GM18870 (cell line): ENCODE measurements around the gene SLC38A10.
"Not testable (repeated sequence)": the region's sequence is repeated elsewhere in the genome, so short reads cannot be mapped to it uniquely, and the experiment has no call there.

Source experiments
- ATAC-seq: cut with Tn5 transposase; IDR thresholded peaks from one replicate; pipeline ENCODE4 v1.9.1; 2021; ENCODE audit warnings: moderate library complexity; ENCODE audit not compliant: unreplicated experiment

The SLC38A10 gene

DNA sequence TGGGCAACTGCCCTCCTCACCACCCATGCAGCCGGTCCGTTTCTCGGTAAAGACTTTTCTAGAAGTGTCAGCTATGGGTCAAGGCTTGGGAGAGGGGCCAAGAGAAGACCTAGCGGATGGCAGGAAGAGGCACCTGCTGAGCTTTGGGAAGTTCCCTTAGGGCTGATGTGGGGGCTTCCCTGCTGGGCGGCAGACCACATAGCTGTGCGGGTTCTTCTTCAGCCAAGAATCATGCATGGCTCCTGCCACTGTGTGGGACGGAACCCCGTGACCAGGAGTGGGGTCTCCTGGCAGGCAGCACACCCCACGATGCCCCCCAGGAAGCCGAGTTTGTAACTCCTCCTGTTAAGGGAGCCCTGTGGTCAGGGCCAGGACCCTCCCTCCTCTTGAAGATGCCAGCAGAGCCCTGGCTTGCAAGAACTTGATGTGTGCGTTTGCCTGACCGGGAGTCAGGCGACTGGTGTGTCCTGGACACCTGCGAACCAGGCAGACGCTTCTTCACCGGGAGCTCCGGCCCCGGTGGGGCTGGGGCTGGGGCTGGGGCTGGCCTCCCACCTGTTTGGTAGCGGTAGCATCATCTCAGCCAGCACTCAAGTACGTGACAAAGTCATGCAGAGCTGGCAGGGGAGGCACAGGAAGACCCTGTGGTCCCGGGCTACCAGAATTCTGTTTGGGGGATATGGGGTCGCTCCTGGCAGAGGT is 17.7 kb upstream of the SLC38A10 start:
- no peak for ATAC-seq

DNA sequence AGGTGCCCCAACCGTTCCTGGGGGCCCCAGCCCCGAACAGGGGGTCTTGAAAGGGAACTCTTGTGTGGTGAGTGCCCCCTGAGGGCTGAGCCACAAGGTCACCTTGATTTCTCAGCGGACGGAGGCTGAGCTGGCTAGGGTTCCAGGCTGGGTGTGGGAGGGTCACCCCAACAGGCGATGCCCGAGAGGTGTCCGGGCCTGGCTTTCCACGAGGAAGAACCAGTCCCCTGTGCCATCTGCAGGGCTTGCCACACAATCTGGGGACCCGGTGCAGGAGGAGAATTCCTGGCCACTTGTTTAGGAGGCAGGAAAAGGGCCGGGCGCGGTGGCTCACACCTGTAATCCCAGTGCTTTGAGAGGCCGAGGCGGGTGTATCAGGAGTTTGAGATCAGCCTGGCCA is 16.8 kb upstream of the SLC38A10 start:
- ATAC-seq = no peak

DNA sequence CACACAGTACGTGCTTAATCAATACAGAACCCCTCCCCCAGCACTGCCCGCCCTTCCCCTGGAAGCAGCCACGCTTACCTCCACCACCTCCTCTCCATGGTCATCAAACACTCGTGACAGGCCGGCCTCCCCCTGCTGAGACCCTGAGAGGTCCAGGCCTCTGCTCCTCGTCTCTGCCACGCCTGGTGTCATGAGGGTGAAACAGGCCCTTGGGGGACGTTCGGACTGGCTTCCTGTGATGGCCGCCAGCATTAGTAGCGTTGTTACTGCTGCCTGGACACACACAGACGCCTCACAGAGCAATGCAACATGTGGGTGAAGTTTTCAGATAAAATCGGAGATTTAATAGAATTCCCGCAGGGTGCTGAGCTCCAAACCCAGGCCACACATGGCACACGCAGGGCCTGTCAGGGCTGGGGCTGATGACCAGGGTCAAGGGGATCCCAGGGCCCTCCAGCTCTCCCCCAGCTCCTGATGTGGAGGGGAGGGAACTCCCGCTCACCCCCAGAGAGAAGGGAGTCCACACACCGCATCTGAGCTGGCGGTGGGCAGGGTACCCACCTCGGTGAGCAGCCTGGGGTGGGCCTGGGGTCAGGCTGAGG is 15.9 kb upstream of the SLC38A10 start:
- no peak for ATAC-seq

DNA sequence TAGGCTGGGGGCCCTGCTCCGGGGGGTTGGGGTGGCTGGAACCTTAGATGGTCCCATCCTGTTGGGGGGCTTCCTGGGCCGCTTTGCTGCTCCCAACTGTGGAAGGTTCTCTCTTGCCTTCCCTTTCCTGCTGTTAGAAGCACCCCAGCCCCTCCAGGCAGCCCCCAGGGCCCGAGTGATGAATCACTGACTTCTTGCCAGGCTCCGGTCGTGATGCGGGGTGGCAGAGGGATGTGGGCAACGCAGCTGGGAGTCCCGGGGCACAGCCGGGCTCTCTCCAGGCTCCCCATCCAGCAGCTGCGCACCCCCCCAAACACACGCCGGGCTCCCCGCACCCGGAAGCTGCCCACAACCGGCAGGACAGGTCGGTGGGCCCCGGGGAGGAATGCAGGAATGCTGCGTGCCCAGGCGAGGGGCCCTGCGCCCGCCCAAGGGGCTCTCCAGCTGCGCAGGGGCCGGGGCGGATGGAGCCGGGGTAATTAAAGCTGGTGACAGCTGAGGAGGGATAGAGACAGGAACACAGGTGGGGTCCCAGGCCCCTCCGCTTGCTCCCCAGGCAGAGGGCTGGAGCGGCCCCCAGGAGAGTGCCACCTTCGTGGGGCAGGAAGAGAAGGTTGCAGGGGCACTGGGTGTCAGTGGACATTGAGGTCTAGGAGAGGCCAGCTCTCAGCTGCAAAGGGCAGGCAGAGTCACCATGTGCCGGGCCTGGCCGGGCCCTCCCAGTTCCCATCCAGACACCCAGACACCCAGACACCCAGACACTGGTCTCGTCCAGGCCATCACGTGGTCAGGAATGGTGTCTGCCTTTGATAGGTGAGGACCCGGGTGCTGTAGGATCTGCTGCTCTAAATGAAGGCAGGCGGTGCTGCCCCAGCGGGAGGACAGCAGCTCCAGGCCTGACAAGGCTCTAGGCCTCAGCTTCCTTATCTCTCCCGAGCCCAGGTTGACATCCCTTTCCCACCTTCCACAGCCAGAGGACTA is 15.0 kb upstream of the SLC38A10 start:
- ATAC-seq = no peak

DNA sequence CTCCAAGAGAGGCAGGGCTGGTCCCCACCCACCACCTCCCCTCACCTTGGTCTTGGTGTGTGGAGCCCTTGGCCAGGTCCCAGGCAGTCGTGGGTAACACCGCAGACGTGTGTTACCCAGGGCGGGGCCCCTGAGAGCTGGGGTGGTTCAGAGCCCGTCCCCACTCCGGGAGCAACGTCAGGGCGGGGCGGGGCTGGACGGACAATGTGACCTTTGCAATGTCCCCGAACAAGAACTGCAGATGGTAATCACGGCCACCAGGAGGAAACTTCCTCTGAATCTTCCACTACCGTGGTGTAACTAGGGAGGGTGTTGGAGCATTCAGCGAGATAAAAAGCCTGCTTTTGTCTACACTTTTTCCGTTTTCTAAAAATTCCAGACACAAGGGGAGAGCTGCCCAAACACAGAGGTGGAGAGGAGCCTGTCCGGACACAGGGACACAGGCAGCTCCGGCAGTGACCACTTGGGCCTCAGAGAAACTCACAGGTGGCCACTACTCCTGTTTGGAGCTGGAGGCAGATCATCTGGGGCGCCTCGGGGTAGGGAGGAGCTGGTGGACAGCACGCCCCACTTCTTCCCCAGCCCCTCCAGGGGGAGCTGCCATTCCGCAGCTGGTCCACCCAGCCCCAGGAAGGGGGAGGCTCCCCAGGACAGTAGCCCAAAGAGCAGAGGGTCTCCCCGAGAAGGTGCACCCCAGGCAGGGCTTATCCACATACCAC is 14.2 kb upstream of the SLC38A10 start:
- no peak for ATAC-seq

DNA sequence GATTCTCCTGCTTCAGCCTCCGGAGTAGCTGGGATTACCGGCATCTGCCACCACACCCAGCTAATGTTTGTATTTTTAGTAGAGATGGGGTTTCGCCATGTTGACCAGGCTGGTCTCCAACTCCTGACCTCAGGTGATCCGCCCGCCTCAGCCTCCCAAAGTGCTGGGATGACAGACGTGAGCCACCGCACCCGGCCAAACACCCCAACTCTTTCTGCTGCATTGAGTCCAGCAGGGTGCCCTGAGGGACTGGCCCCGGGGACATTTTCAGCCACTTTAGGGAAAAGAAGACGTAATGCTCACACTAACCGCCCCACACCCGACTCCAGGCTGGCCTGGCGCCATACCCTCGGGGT is 13.7 kb upstream of the SLC38A10 start:
- ATAC-seq = not testable (repeated sequence)

DNA sequence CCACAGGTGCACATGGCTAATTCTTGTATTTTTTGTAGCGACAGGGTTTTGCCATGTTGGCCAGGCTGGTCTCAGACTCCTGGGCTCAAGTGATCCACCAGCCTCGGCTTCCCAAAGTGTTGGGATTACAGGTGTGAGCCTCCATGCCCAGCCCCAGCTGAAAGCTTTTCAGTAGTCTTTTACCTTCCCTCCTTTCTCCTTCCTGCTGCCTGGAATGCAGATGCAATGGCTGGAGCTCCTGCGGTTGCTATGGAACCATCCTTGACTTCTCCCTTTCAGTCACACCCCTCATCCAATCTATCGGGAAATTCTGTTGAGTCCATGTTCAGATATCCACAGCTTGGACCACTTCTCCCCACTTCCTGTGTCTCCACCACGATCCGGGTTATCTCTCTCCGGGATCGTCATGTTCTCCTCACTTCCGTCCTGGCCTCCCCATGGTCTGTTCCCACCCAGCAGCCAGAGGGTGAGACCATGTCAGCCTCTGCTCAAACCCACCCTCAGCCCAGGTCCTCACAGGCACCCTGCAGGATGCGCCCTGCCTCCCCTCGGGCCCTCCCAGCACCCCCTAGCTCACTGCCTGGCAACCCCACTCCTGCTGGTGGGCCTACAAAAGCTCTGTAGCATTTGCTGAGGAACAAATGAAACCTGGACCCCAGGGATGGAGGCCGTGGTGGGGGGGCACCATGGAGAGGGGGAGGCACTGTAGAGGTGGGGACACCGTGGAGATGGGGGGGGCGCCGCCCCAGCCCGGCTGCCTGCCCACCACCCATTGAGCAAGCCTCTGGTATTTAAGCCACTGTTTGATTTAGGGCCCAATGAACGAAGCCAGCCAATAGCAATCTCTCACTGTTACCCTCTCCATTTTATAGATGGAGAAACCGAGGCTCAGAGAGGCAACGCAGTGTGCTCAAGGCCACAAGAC is 12.8 kb upstream of the SLC38A10 start:
- no peak for ATAC-seq

DNA sequence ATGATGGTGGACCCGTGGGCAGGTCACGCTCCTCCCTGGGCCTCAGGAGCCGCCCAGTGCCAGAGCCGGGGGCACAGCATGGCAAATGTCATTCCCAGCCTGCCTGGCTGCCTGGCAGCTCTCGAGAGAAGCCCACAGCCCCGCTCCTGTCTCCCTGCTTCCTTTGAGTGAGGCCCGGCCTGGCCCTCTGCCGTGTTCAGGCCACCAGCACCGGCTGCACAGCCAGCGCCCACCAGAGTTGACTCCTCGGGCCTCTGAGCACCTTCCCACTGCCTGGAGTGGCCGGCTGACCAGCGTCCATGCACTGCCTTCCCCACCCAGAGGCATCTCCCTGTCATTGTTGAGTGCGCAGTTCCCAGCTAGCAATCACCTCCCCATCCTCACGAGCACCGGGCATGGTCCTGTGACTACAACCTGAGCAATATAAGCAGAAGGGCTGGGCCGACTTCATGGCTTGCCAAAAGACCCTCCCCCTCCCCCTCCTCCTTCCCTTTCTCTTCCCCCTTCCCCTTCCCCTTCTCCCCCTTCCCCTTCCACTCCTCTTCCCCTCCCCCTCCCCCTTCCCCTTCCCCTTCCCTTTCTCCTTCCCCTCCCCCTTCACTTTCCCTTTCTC is 11.9 kb upstream of the SLC38A10 start:
- ATAC-seq = no peak

DNA sequence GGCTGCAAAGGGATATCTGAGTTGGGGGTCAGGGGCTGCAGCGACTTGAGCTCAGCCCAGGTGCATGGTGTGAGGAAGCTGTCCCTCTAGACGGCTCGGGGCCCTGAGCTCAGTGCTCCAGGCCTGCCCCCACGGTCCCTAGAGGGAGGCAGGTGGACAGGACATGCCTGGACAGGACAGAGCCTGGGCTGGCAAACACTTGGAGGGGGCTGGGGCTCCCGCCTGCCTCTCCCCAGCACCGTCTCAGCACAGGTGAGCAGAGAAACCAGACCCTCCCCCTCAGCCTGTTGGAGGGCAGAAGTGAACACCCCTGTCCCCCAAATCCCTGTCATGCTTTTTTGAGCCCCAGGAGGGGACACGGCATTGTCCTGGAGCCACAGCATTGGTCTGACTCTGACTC is 11.4 kb upstream of the SLC38A10 start:
- ATAC-seq = no peak

DNA sequence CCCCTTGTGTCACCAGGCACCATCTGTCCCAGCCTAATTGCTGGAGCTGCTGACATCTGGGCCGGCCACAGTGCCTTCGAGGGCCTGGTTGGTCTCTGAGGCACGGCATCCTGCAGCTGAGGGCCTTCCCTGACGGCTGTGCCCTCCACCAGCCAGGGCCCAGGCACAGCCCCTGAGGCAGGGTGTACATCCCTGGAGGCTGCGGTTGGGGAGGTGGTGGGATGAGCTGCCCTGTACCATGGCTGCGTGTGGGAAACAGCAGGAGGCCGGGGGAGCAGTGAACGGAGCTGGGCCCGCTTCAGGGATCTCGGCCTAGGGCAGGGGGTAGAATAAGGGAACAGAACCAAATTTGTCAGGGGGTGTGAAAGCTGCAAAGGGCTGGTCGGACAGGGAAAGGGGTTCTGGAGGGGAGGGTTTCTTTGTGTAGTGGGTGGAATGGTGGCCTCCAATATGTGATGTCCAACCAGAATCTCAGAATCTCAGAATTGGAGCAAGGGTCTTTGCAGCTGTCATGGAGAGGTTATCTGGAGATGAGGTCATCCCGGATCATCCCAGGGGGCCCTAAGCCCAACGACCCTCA is 10.0 kb upstream of the SLC38A10 start:
- ATAC-seq = no peak

DNA sequence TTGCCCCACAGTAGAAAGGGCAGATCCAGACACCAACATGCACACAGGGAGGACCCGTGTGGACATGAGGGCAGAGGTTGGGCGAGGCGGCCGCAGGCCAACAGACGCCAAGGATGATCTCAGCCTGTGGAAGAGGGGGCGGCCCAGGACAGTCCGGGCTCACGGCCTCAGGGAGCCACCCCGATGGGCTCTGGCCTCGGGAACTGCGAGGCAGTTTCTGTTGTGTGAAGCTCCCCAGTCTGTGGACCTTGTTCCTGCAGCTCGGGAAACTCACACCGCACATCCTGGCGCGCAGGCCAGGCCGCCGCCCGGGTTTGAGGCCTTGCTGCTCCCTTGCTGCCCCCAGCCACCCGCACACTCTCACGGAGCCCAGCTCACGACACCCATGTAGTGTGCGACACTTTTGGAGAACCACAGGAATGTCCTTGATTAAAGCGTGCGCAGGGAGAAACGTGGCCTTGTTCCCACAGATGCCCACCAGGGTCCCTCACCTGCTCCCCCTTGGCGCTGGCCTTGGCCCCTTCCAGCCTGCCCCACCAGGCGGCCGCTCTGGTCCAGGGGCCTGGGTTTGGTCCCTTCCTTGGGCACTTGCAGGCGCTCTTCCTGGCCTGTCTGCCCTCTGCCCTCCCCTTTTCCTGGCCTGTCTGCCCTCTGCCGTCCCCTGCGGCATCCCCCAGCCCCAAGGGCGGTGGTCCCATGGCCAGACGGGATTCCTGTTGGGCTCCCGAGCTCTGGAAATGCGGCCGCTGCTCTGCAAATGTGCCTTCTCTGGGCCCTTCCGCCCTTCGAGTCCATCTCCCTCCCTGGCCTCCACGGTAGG is 9.3 kb upstream of the SLC38A10 start:
- no peak for ATAC-seq

DNA sequence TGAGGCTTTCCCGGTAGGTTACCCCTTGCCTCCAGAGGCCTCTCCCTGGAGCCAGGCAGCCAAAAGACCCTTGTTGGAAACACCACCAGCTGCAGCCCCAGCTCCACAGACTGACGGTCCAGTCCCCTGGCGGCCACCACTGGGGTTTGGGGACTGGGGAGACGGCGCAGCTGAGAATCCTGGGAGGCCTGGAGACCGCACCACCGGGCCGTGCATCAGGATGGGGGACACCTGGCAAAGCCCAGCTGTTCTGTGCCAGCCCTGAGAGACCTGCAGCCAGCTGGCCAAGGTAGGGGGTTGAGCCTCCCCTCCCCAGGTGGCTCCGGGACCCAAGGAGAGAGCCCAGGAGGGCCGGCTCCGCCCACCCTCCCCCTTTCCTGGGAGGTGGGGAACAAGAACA is 8.3 kb upstream of the SLC38A10 start:
- no peak for ATAC-seq

DNA sequence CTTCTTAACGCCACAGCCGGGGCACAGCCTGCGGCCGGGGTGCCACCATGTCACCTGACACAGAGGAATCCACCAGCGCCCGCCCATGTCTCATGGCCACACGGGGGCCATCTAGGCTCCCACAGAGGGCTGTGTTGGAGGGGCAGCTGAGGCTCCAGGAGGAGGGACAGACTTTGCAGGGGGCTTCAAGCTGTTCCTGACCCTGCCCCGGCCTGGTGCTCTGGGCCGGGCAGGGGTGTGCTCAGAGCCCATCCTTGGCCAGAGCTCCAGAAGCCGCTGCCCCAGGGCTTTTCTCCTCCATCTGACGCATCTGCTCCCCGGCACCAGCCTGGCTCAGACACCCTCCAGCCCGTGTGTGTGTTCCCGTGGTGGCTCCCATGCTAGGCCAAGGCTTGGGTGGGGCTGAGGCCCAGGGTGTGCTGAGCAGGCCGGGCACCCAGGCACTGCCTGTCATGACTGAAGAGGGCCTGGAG is 7.8 kb upstream of the SLC38A10 start:
- no peak for ATAC-seq

DNA sequence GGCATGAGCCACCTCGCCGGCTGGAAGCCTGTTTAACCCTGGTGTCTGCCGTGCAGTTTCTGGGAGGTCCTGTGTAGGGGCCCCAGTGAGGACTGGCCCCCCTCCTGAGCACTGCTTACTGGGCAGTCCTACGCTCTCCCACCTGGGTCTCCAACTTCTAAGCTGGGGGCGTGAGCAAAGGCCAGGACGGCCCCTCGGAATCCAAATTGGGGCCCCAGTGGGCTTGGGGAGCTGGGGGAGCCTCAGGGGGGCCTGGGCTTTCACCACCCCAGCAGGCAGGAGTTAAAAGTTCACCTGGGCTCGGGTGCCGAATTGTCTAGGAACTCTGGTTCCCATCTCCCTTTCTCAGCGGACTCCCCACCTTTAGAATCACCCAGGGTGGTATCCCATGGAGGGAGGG is 7.2 kb upstream of the SLC38A10 start:
- no peak for ATAC-seq

DNA sequence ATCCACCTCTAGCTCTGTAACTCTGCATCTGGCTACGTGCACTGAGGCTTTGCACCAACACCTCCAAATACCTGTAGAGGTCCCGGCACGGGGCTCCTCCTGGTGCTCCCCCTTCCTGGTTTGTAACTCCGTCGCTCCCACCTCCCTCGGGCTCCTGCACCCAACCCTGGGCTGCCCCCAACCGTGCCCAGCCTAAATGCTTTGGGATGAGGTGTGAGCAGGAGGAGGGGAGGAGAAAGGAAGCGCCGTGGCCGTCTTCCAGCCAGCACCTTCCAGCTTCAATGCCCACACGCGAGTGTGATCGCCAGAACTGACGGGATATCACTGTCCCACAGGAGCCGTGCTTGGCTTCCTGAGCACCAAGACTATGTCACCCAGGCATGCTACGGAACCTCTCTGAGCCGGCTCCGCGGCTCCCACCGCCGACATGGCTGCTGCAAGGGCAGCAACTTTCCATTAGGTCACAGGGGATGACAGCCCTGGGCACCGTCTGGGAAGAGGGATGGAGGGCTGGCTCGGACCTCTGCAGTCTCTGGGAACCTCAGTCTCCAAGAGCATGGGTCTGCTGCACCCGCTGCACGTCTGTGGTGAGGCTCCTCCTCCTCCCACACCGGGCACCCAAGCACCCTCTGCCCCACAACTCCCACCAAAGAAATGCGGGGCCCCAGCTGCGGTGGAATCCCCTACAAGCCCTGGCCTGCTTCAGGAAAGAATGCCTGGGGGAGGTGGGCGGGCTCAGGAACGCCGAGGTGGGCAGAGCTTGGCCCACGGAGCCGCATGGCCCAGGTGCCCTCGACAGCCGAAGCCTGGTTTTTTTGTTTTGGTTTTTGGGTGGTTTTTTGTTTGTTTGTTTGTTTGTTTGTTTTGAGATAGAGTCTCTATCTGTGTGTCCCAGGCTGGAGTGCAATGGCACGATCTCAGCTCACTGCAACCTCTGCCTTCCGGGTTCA is 6.4 kb upstream of the SLC38A10 start:
- ATAC-seq = no peak

DNA sequence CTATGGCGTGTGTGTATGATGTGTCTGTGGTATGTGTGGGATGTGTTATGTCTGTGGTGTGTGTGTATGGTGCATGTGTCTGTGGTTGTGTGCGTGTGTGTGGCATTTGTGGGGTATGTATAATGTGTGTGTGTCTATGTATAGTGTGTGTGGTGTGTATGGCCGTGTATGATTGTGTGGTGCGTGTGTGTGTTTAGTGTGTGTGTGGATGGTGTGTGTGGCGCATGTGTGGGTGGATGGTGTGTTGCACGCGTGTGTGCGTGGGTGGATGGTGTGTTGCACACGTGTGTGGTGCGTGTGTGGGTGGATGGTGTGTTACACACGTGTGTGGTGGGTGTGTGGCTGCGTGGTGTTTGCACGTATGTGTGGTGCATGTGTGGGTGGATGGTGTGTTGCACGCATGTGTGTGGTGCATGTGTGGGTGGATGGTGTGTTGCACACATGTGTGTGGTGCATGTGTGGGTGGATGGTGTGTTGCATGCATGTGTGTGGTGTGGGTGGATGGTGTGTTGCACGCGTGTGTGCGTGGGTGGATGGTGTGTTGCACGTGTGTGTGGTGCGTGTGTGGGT is 5.6 kb upstream of the SLC38A10 start:
- no peak for ATAC-seq
